ENCODE results near the gene NEUROD2.

DNA sequence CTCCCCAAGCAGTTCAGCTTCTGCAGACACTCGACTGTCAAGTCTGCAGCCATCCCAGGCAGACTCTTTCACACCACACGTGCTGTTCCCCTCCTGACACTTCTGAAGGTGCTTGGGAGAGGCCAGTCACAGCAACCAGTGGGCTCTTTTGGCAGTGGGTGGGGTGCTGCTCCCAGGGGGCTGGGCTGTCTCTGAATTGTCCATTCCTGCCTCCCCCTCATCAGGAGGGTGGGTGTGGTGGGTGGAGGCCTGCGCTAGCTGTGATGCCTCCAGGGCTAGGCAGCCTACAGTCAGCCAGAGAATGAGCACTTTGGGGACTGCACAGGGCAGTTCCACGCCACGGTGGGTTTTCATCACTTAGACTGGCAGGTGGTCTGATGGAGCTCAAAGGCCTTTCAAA is 39.5 kb upstream of the NEUROD2 start:
- no peak for TF ChIP-seq CTCF (IDR thresholded peaks at IDR 0.05)
- TF ChIP-seq EZH2 (IDR thresholded peaks at IDR 0.05) = no peak
- no peak for TF ChIP-seq EZH2phosphoT487 (IDR thresholded peaks at IDR 0.05)

Data from neural progenitor cell (in vitro differentiated cells).